ENCODE measurements around the gene LIN28B. TPM values are rescaled to one million over a fixed set of nuclear protein-coding genes. Genes with fewer than 3 reads are reported as not detected.
"Not testable (repeated sequence)": the region's sequence is repeated elsewhere in the genome, so short reads cannot be mapped to it uniquely, and the experiment has no call there.

LIN28B gene
- total and polyA plus RNA-seq, 3 donors from 2014 or later = 5.7 to 7.3 (median 6.7) TPM

- DNase-seq = no peak
- WGBS, 2 donors = 95 to 97% methylated on average over 3 of the region's 3 CpGs
Observed at GRCh38 chr6:104987218-104987617, 30.3 kb downstream of the LIN28B start.

GRCh38 chr6:104990085-104990484 is 33.2 kb downstream of the LIN28B start:
- Histone ChIP-seq H3K4me1 (no peaks in the 10 kb centered on the region), H3K27me3 (no peaks in the 10 kb centered on the region), H3K4me3 (no peak overlapping the region), H3K27ac (no peak overlapping the region), H3K9me3 (no peaks in the 10 kb centered on the region), H3K36me3 (ENCODE audit: low read depth, missing control alignments) (no peaks in the 10 kb centered on the region)
- no peak for DNase-seq
- WGBS, 2 donors = 95 to 96% methylated on average over 1 of the region's 1 CpG
- TF ChIP-seq POLR2A (IDR thresholded peaks at IDR 0.05) (no peak), CTCF (IDR thresholded peaks at IDR 0.05) (no peak)
- intact Hi-C loops (cut with DNase I; ENCODE audit: low total_unique reads) = no loop called here

More at GRCh38 chr6:104987218-104987617, 30.3 kb downstream of the LIN28B start:
- no peaks in the 10 kb centered on the region for H3K27me3 ChIP-seq
- no peaks in the 10 kb centered on the region for H3K9me3 ChIP-seq
- no peaks in the 10 kb centered on the region for H3K36me3 ChIP-seq (ENCODE audit: low read depth, missing control alignments)
- TF ChIP-seq CTCF (IDR thresholded peaks at IDR 0.05) (no peak), POLR2A (IDR thresholded peaks at IDR 0.05) (no peak)
- H3K4me1 ChIP-seq = no peaks in the 10 kb centered on the region
- H3K27ac ChIP-seq = no peak overlapping the region
- H3K4me3 ChIP-seq = no peak overlapping the region
- intact Hi-C loops (cut with DNase I; ENCODE audit: low total_unique reads) = no loop called here

GRCh38 chr6:104991062-104991461 is 34.2 kb downstream of the LIN28B start:
- H3K36me3 ChIP-seq (ENCODE audit: low read depth, missing control alignments); H3K27ac ChIP-seq; H3K27me3 ChIP-seq; intact Hi-C loops (cut with DNase I; ENCODE audit: low total_unique reads); DNase-seq; H3K9me3 ChIP-seq; H3K4me3 ChIP-seq; H3K4me1 ChIP-seq: not testable (repeated sequence)
- WGBS, 2 donors = 73 to 97% methylated on average over 3 to 35 of the region's 37 CpGs

- DNase-seq; H3K36me3 ChIP-seq (ENCODE audit: low read depth, missing control alignments); H3K4me3 ChIP-seq; H3K27ac ChIP-seq; intact Hi-C loops (cut with DNase I; ENCODE audit: low total_unique reads); H3K27me3 ChIP-seq; H3K4me1 ChIP-seq; H3K9me3 ChIP-seq: not testable (repeated sequence)
- 93 to 96% methylated on average over 7 of the region's 7 CpGs for WGBS, 2 donors
Observed at GRCh38 chr6:104993576-104993975, 36.7 kb downstream of the LIN28B start.

GRCh38 chr6:104995989-104996617 is 39.2 kb downstream of the LIN28B start:
- no peaks in the 10 kb centered on the region for H3K9me3 ChIP-seq
- no peak for TF ChIP-seq CTCF (IDR thresholded peaks at IDR 0.05)
- TF ChIP-seq POLR2A (IDR thresholded peaks at IDR 0.05) = no peak
- intact Hi-C loops (cut with DNase I; ENCODE audit: low total_unique reads) = no loop called here
- no peaks in the 10 kb centered on the region for H3K4me1 ChIP-seq
- H3K36me3 ChIP-seq (ENCODE audit: low read depth, missing control alignments) = no peaks in the 10 kb centered on the region
- no peak for DNase-seq
- no peak overlapping the region for H3K27ac ChIP-seq
- H3K27me3 ChIP-seq = no peaks in the 10 kb centered on the region
- no peak overlapping the region for H3K4me3 ChIP-seq
- 79 to 80% methylated on average over 2 of the region's 2 CpGs for WGBS, 2 donors

GRCh38 chr6:105001063-105001462 is 44.2 kb downstream of the LIN28B start:
- Histone ChIP-seq H3K4me3 (no peak overlapping the region), H3K27ac (no peak overlapping the region), H3K36me3 (ENCODE audit: low read depth, missing control alignments) (no peaks in the 10 kb centered on the region), H3K27me3 (no peaks in the 10 kb centered on the region), H3K4me1 (no peaks in the 10 kb centered on the region), H3K9me3 (no peaks in the 10 kb centered on the region)
- no peak for DNase-seq
- WGBS, 2 donors = 25 to 55% methylated on average over 1 of the region's 1 CpG
- TF ChIP-seq POLR2A (IDR thresholded peaks at IDR 0.05) (no peak), CTCF (IDR thresholded peaks at IDR 0.05) (no peak)
- intact Hi-C loops (cut with DNase I; ENCODE audit: low total_unique reads) = no loop called here
